Measurements from ENCODE around the gene TFPI.

DNA sequence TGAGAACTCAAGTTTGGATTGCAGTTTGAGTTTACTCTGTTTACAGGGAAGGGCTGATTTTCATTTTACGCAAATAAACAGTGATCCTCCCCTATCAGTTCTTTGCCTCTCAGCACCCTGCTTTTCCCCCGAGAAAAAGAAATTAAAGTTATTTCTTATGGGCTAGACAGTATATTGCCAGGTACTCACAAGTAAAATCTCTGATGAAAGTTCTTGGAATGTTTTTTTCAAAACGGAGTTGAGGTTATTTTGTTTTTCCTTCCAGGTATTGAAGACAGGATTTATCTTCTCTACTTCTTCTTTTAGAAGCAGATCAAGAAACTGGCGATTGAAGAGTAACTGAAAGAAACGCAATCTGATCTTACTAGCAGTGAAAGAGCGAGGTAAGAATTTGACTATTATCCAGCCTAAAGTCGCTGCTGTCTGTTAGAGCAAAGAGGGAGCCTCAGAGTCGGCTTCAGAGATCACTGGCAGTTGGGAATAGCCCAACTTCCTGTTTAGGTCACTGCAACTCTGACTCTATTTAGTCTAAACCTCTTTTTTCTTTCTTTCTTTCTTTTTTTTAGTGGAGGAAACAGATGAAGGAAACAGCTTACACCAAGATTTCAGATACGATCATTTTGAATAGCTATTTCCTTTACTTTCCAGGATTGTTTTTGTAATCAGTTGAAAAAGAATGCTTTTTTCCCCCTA is at the start of gene TFPI:
- TF ChIP-seq CTCF (conservative IDR thresholded peaks at IDR 0.05; ENCODE audit: low read length), result no peak
- no peak for TF ChIP-seq EZH2phosphoT487 (IDR thresholded peaks at IDR 0.05; ENCODE audit: borderline replicate concordance, low read depth, low read length)

Data from OCI-LY7 (cell line).